Stimulated activated CD4-positive, alpha-beta T cell treated with anti-CD3 and anti-CD28 coated beads, Interleukin-4, amount 100 ng/mL, for 4 hours (primary cell): ENCODE data around the gene CDH13.

Experiments used
- DNase-seq, 2 experiments: peaks; one replicate each; pipeline ENCODE4 v3.0.0-alpha.2; 2020

The CDH13 gene

GRCh38 chr16:83393196-83393981 lies 766.6 kb downstream of the CDH13 start:
- DNase-seq = no peak

- no peak for DNase-seq
Observed at GRCh38 chr16:83397601-83398291, 771.0 kb downstream of the CDH13 start.

- DNase-seq = no peak
Observed at GRCh38 chr16:83400234-83400633, 773.5 kb downstream of the CDH13 start.

GRCh38 chr16:83402160-83402814 lies 775.5 kb downstream of the CDH13 start:
- DNase-seq = no peak

GRCh38 chr16:83402967-83403366 lies 776.2 kb downstream of the CDH13 start:
- no peak for DNase-seq

- no peak for DNase-seq
Observed at GRCh38 chr16:83403761-83404160, 777.0 kb downstream of the CDH13 start.

GRCh38 chr16:83404261-83404660 lies 777.5 kb downstream of the CDH13 start:
- no peak for DNase-seq

- no peak for DNase-seq
Observed at GRCh38 chr16:83407928-83408327, 781.2 kb downstream of the CDH13 start.

- DNase-seq = no peak
Observed at GRCh38 chr16:83409347-83409746, 782.6 kb downstream of the CDH13 start.

- DNase-seq = no peak
Observed at GRCh38 chr16:83418565-83418964, 791.8 kb downstream of the CDH13 start.

GRCh38 chr16:83420206-83420760 lies 793.5 kb downstream of the CDH13 start:
- DNase-seq = no peak

- DNase-seq = no peak
Observed at GRCh38 chr16:83433201-83433600, 806.4 kb downstream of the CDH13 start.

GRCh38 chr16:83437036-83437435 lies 810.3 kb downstream of the CDH13 start:
- DNase-seq = no peak

- DNase-seq = no peak
Observed at GRCh38 chr16:83438326-83438725, 811.6 kb downstream of the CDH13 start.

GRCh38 chr16:83439412-83439811 lies 812.6 kb downstream of the CDH13 start:
- no peak for DNase-seq

GRCh38 chr16:83441517-83441916 lies 814.7 kb downstream of the CDH13 start:
- DNase-seq = no peak

- DNase-seq = no peak
Observed at GRCh38 chr16:83443972-83444371, 817.2 kb downstream of the CDH13 start.

- no peak for DNase-seq
Observed at GRCh38 chr16:83447560-83447959, 820.8 kb downstream of the CDH13 start.

- no peak for DNase-seq
Observed at GRCh38 chr16:83449861-83450260, 823.1 kb downstream of the CDH13 start.

- DNase-seq = no peak
Observed at GRCh38 chr16:83453977-83454376, 827.2 kb downstream of the CDH13 start.

- no peak for DNase-seq
Observed at GRCh38 chr16:83455716-83456115, 828.9 kb downstream of the CDH13 start.

GRCh38 chr16:83456934-83457333 lies 830.2 kb downstream of the CDH13 start:
- no peak for DNase-seq

GRCh38 chr16:83458612-83459011 lies 831.8 kb downstream of the CDH13 start:
- no peak for DNase-seq

GRCh38 chr16:83464991-83465390 lies 838.2 kb downstream of the CDH13 start:
- no peak for DNase-seq
